Measurements from ENCODE around the gene SLC15A4.

DNA sequence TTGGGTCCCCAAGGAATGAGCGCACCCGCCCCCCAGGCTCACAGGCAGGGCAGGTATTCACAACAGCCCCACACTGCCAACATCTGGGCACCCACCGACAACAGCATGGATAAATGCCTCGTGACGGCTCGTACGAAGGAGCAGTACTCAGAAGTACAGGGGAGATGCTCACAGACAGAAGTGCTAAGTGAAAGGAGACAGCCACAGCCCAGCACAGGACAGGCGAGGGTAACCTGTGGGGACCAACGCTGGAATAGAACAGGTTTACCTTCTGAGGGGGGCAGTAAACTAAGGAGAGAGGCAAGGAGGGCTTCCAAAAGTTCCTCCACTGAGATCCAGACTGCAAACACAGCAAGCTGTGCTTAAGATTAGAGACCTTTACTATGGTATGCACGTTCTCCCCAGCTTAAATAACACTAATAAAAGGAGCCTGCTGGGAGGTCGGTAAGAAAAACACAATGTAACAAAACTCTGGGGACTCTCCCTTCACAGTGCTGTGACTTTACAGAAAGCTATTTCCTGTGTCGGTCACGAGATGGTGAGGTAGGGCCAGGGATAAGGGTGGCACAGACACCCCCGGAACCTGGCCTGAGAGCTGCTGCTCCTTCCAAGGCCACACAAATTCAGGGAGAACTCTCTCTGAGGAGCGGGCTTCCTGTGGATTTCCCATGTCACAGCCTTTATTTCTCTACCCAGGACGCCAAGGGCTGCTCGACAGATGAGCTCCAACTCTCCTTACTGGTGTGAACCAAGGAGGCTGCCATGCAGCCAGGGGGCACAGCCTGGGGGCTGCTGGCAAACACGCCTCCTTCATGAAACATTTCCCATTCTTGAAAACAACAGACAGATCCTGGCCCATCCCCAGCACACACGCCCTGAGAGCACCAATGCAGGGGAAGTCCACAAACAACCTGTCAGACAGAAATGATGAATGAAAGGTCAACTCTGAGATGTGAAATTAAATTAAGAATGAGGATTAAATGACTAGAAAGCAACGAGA is 26.3 kb downstream of the SLC15A4 start:
- TF ChIP-seq CTCF (IDR thresholded peaks at IDR 0.05 in 8 of 11, conservative IDR thresholded peaks at IDR 0.05 in 3 of 11) (no peak), POLR2AphosphoS5 (IDR thresholded peaks at IDR 0.05) (peak in 1 of 3 donors; percentile 72)

Data from spleen (tissue), 7 donors.